ENCODE results near the gene ATG4C.
A peak's percentile ranks its signal among the peaks of the same experiment; 100 is the strongest.
"Not testable (repeated sequence)": the region's sequence is repeated elsewhere in the genome, so short reads cannot be mapped to it uniquely, and the experiment has no call there.

Gene ATG4C

DNA sequence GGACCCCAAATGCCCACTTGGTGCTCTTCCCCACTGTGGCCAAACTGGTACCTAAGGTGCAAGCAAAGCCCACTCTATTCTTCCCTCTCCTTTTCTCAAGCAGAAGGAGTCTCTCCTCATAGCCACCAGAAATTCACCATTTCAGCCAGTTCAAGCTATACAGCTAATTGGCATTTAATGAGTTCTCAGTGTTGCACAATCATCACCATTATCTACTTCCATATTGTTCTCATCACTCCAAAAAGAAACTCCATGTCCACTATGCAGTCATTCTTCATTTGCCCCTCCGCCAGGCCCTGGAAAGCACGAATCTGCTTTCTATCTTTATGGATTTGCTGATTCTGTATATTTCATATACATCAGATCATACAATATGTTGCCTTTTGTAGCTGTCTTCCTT is 9.9 kb upstream of the ATG4C start:
- no peak overlapping the region for H3K4me3 ChIP-seq (ENCODE audit: low read depth, low read length)

DNA sequence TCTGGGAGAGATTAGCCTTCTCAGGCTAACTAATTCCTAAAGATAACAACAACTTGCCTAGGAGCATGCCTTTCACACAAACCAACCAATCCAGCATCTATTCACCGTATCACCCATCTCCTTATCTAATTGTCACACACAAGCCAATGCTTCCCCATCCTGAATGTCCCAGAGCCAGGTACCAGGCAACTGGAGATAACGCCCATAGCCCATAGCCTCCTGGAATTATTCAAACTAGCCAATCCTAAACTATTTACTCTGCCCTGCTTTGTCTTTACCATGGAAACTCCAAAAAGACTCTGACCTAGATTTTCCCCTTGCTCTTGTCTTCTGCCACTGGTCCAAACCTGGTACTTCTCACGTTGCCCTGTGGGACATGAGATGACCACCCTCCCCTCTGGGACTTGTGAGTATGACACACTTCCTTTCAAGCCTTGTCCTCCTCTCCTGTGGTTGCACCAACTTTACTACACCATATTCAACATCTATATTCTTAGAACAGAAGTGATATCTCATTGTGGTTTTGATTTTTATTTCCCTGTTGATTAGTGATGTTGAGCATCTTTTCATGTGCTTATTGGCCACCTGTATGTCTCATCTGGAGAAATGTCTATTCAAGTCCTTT is 8.8 kb upstream of the ATG4C start:
- TF ChIP-seq CTCF (IDR thresholded peaks at IDR 0.05; ENCODE audit: low read depth, low read length): no peak
- no peak overlapping the region for H3K4me3 ChIP-seq (ENCODE audit: low read depth, low read length)

More for the DNA sequence above, 9.9 kb upstream of the ATG4C start:
- TF ChIP-seq CTCF (IDR thresholded peaks at IDR 0.05; ENCODE audit: low read depth, low read length): no peak

DNA sequence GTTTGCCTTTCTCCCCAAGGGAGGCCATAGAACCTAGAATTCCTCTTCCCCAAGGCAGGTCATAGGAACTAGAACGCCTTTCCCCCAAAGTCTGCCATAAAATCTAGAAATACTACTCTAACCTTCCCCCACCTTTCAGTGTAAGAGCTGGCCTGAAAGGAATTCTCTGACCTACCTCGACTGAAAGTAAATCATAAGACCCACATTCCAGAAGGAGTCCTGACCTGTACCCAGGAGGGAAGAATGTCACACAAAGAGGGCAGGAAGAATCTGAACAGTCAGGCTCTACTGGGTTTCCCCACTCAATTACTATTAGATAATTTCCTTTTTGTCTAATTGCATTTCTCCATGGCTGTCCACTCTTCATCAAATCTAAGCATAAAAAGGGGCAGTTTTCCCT is 5.7 kb upstream of the ATG4C start:
- H3K4me3 ChIP-seq (ENCODE audit: low read depth, low read length): no peak overlapping the region
- no peak for TF ChIP-seq CTCF (IDR thresholded peaks at IDR 0.05; ENCODE audit: low read depth, low read length)

DNA sequence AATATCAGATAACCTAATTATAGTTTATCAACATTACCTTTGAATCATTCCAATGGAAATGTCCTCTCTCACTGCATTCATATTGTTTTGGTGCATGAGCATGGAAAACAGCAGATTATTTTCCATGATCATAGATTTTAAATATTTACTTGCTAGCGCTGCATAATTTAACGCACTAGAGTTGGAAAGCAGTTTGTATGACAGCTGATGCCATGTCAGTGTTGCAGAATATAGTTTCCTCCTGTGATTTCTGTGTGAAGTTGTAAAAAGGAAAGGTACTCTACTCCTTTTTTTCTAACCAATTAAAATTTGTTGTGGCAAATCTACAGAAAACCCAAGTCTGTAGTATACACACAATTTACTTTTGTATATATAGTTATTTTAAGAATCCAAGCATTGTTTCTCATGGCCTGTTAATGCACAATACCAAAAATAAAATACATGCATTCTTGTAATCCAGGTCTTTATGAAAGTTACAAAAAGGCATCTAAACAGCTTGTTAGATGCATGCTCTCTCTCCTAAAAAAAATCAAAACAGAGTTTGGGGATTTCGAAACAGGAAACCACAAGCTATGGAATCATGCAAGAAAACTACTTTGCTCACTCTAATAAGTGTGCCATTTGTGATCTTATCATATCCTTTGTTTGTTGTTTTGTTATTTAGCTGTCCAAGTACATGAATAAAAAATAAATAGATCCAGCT is 1.9 kb upstream of the ATG4C start:
- TF ChIP-seq CTCF (IDR thresholded peaks at IDR 0.05; ENCODE audit: low read depth, low read length): no peak

DNA sequence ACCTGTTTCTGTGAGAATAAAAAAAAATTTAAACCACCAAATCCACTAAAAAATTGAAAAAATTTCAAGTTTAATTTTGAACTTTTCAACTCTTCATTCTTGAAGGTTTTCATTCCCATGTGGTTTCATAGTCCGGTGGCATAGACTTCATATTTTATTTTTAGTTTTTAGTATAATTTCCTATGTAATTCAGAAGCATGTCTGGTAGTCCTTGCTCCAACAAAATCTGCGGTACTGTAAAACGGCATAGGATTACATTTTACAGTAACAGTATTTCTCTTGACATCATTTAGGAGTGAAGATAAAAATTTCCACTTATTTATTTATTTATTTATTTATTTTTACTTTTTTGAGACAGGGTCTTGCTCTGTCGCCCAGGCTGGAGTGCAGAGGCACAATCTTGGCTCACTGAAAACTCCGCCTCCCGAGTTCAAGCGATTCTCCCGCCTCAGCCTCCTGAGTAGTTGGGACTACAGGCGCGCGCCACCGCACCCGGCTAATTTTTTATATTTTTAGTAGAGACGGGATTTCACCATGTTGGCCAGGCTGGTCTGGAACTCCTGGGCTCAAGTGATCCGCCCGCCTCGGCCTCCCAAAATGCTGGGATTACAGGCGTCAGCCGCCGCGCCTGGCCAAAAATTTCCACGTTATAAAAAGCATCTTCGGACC is 1.3 kb upstream of the ATG4C start:
- not testable (repeated sequence) for H3K4me3 ChIP-seq (ENCODE audit: low read depth, low read length)

More for the DNA sequence above, 1.9 kb upstream of the ATG4C start:
- no peak overlapping the region for H3K4me3 ChIP-seq (ENCODE audit: low read depth, low read length)

- no peak for TF ChIP-seq CTCF (IDR thresholded peaks at IDR 0.05; ENCODE audit: low read depth, low read length)
- H3K4me3 ChIP-seq (ENCODE audit: low read depth, low read length): peak overlapping the region; percentile 81
Measured at GRCh38 chr1:62784509-62785365, 805 bp downstream of the ATG4C start.

GRCh38 chr1:62790716-62791115 is 6.8 kb downstream of the ATG4C start:
- TF ChIP-seq CTCF (IDR thresholded peaks at IDR 0.05; ENCODE audit: low read depth, low read length): no peak
- H3K4me3 ChIP-seq (ENCODE audit: low read depth, low read length): no peak overlapping the region
